ENCODE data around the gene MPEG1. TPM values are rescaled to one million over a fixed set of nuclear protein-coding genes. Genes with fewer than 3 reads are reported as not detected.

The MPEG1 gene
- polyA plus RNA-seq, 1 experiment = not detected

GRCh38 chr11:59224351-59224928 is 11.7 kb upstream of the MPEG1 start:
- no peak overlapping the region for H3K27ac ChIP-seq (ENCODE audit: low read depth, low read length)
- no peak overlapping the region for H3K4me3 ChIP-seq (ENCODE audit: low read depth, low read length)
- POLR2A ChIA-PET = interaction anchor here (0.5 to 0.8 kb wide), 2 partner anchors 41 to 50 kb away, joined by 3 read pairs; no protein-coding TSS in a partner anchor

GRCh38 chr11:59223611-59224010 is 10.9 kb upstream of the MPEG1 start:
- POLR2A ChIA-PET = interaction anchor here (0.8 kb wide), 1 partner anchor 50 kb away, joined by 3 read pairs; no protein-coding TSS in a partner anchor
- CTCF ChIA-PET = interaction anchor here (1.0 to 8.3 kb wide), 6 partner anchors 15 to 126 kb away, joined by 3 to 149 read pairs (median 6); partner anchors contain the start of genes DTX4 and MPEG1
- H3K9me3 ChIP-seq (ENCODE audit: control insufficient read depth, insufficient read depth, low read length) = no peaks in the 10 kb centered on the region
- no peaks in the 10 kb centered on the region for H3K27me3 ChIP-seq (ENCODE audit: control insufficient read depth, insufficient read depth, low read length)
- no peak for DNase-seq (ENCODE audit: low read depth, low spot score)
- no peak for TF ChIP-seq CTCF (IDR thresholded peaks at IDR 0.05; ENCODE audit: low read depth, low read length)
- no peak overlapping the region for H3K4me3 ChIP-seq (ENCODE audit: low read depth, low read length)
- H3K27ac ChIP-seq (ENCODE audit: low read depth, low read length) = no peak overlapping the region

More at GRCh38 chr11:59224351-59224928, 11.7 kb upstream of the MPEG1 start:
- Histone ChIP-seq H3K27me3 (ENCODE audit: control insufficient read depth, insufficient read depth, low read length) (no peaks in the 10 kb centered on the region), H3K9me3 (ENCODE audit: control insufficient read depth, insufficient read depth, low read length) (no peaks in the 10 kb centered on the region)
- no peak for DNase-seq (ENCODE audit: low read depth, low spot score)
- TF ChIP-seq CTCF (IDR thresholded peaks at IDR 0.05; ENCODE audit: low read depth, low read length) = no peak
- CTCF ChIA-PET = interaction anchor here (1.0 to 8.3 kb wide), 5 partner anchors 16 to 88 kb away, joined by 3 to 149 read pairs (median 5); partner anchors contain the start of genes DTX4 and MPEG1

GRCh38 chr11:59223177-59223576 is 10.4 kb upstream of the MPEG1 start:
- DNase-seq (ENCODE audit: low read depth, low spot score) = no peak
- Histone ChIP-seq H3K27ac (ENCODE audit: low read depth, low read length) (no peak overlapping the region), H3K27me3 (ENCODE audit: control insufficient read depth, insufficient read depth, low read length) (no peaks in the 10 kb centered on the region), H3K9me3 (ENCODE audit: control insufficient read depth, insufficient read depth, low read length) (no peaks in the 10 kb centered on the region), H3K4me3 (ENCODE audit: low read depth, low read length) (no peak overlapping the region)
- ChIA-PET POLR2A (no interaction called here), CTCF (interaction anchor here (0.8 to 8.3 kb wide), 10 partner anchors 14 to 314 kb away, joined by 3 to 149 read pairs (median 4); partner anchors contain the start of genes DTX4 and MPEG1)
- no peak for TF ChIP-seq CTCF (IDR thresholded peaks at IDR 0.05; ENCODE audit: low read depth, low read length)

GRCh38 chr11:59222464-59223060 is 9.8 kb upstream of the MPEG1 start:
- H3K4me3 ChIP-seq (ENCODE audit: low read depth, low read length) = no peak overlapping the region
- no peak for TF ChIP-seq CTCF (IDR thresholded peaks at IDR 0.05; ENCODE audit: low read depth, low read length)
- ChIA-PET POLR2A (no interaction called here), CTCF (interaction anchor here (0.8 to 8.3 kb wide), 13 partner anchors 14 to 315 kb away, joined by 3 to 149 read pairs (median 5); partner anchors contain the start of genes DTX4 and MPEG1)
- H3K27ac ChIP-seq (ENCODE audit: low read depth, low read length) = no peak overlapping the region
- no peaks in the 10 kb centered on the region for H3K9me3 ChIP-seq (ENCODE audit: control insufficient read depth, insufficient read depth, low read length)
- H3K27me3 ChIP-seq (ENCODE audit: control insufficient read depth, insufficient read depth, low read length) = peaks cover under 1% of the 10 kb centered on the region
- DNase-seq (ENCODE audit: low read depth, low spot score) = no peak

- Histone ChIP-seq H3K4me3 (ENCODE audit: low read depth, low read length) (no peak overlapping the region), H3K27me3 (ENCODE audit: control insufficient read depth, insufficient read depth, low read length) (peaks cover 4% of the 10 kb centered on the region), H3K9me3 (ENCODE audit: control insufficient read depth, insufficient read depth, low read length) (no peaks in the 10 kb centered on the region), H3K27ac (ENCODE audit: low read depth, low read length) (peak overlapping the region; percentile 47)
- ChIA-PET CTCF (interaction anchor here (0.6 to 8.3 kb wide), 34 partner anchors 11 to 646 kb away, joined by 3 to 149 read pairs (median 4); partner anchors contain the start of genes DTX4, FAM111A, LPXN and MPEG1), POLR2A (interaction anchor here (0.6 to 1.1 kb wide), 3 partner anchors 50 to 309 kb away, joined by 3 to 7 read pairs (median 4); partner anchors contain the start of genes DTX4 and FAM111A)
- peak; percentile 71 for DNase-seq (ENCODE audit: low read depth, low spot score)
- peak; percentile 62 for TF ChIP-seq CTCF (IDR thresholded peaks at IDR 0.05; ENCODE audit: low read depth, low read length)
Observed at GRCh38 chr11:59221441-59221840, 8.7 kb upstream of the MPEG1 start.
